HG02938 (cell line): ENCODE measurements around the gene NR0B2.
"Not testable (repeated sequence)": the region's sequence is repeated elsewhere in the genome, so short reads cannot be mapped to it uniquely, and the experiment has no call there.

ENCODE experiments used
- ATAC-seq: cut with Tn5 transposase; IDR thresholded peaks from one replicate; pipeline ENCODE4 v1.9.1; 2021; ENCODE audit warnings: mild to moderate bottlenecking, moderate library complexity; ENCODE audit not compliant: unreplicated experiment

The NR0B2 gene

GRCh38 chr1:26913754-26914619 lies at the start of gene NR0B2:
Gene NR0B2, minus strand, starts transcription at chr1:26913975. Its CDS starts 35 bp downstream, at chr1:26913940.
- ATAC-seq = no peak

- no peak for ATAC-seq
These were observed 48.1 kb upstream of the NR0B2 start for GRCh38 chr1:26961826-26962225.

- no peak for ATAC-seq
These were observed 46.8 kb upstream of the NR0B2 start for GRCh38 chr1:26960625-26960966.

GRCh38 chr1:26959722-26960624 lies 46.2 kb upstream of the NR0B2 start, which contains the start of gene KDF1:
Gene KDF1, minus strand, starts transcription at chr1:26960468. Its CDS starts 8,088 bp downstream, at chr1:26952380.
- no peak for ATAC-seq

- ATAC-seq = no peak
These were observed 45.5 kb upstream of the NR0B2 start for GRCh38 chr1:26959270-26959669.

- ATAC-seq = no peak
These were observed 43.5 kb upstream of the NR0B2 start for GRCh38 chr1:26957306-26957705.

- no peak for ATAC-seq
These were observed 42.5 kb upstream of the NR0B2 start for GRCh38 chr1:26956321-26956720.

GRCh38 chr1:26953374-26953773 lies 39.6 kb upstream of the NR0B2 start:
- ATAC-seq = no peak

GRCh38 chr1:26951821-26952497 lies 38.2 kb upstream of the NR0B2 start:
- no peak for ATAC-seq

GRCh38 chr1:26951216-26951615 lies 37.4 kb upstream of the NR0B2 start:
- ATAC-seq = no peak

- ATAC-seq = no peak
These were observed 36.8 kb upstream of the NR0B2 start for GRCh38 chr1:26950602-26951001.

GRCh38 chr1:26949926-26950319 lies 36.1 kb upstream of the NR0B2 start:
- no peak for ATAC-seq

GRCh38 chr1:26949266-26949925 lies 35.6 kb upstream of the NR0B2 start:
- no peak for ATAC-seq

GRCh38 chr1:26948725-26949057 lies 34.9 kb upstream of the NR0B2 start:
- ATAC-seq = not testable (repeated sequence)

GRCh38 chr1:26946270-26946669 lies 32.5 kb upstream of the NR0B2 start:
- no peak for ATAC-seq

GRCh38 chr1:26945728-26946127 lies 32.0 kb upstream of the NR0B2 start:
- no peak for ATAC-seq

GRCh38 chr1:26945138-26945537 lies 31.4 kb upstream of the NR0B2 start:
- no peak for ATAC-seq

- no peak for ATAC-seq
These were observed 28.9 kb upstream of the NR0B2 start for GRCh38 chr1:26942656-26943055.

- no peak for ATAC-seq
These were observed 27.5 kb upstream of the NR0B2 start for GRCh38 chr1:26941311-26941710.

GRCh38 chr1:26938659-26939025 lies 24.9 kb upstream of the NR0B2 start:
- ATAC-seq = no peak
